Smooth muscle cell (in vitro differentiated cells): ENCODE data around the gene GJA4. TPM values are rescaled to one million over a fixed set of nuclear protein-coding genes. Genes with fewer than 3 reads are reported as not detected.

Experiments
- DNase-seq: peaks from one replicate; lab custom pipeline; 2025; ENCODE audit not compliant: unreplicated experiment; lab: John Stamatoyannopoulos, UW
- H2AFZ ChIP-seq: fragments of 200-600 bp; sonication (generic); 2 replicates; pipeline ENCODE4 v1.6.0; 2016; ENCODE audit warnings: antibody characterized with exemption, low read depth, mild to moderate bottlenecking
- H3F3A ChIP-seq: fragments of 200-600 bp; sonication (generic); 2 replicates; pipeline ENCODE4 v1.6.0; 2017; ENCODE audit warnings: antibody characterized with exemption, low read depth
- H3K27ac ChIP-seq: fragments of 200-600 bp; sonication (generic); 2 replicates; pipeline ENCODE4 v1.5.1; 2016; ENCODE audit warnings: low read depth, mild to moderate bottlenecking
- H3K27me3 ChIP-seq: fragments of 200-600 bp; sonication (generic); 2 replicates; pipeline ENCODE4 v1.6.1; 2016; ENCODE audit warnings: low read depth, mild to moderate bottlenecking
- H3K36me3 ChIP-seq: fragments of 200-600 bp; sonication (generic); 2 replicates; pipeline ENCODE4 v1.5.1; 2016; ENCODE audit warnings: low read depth
- H3K4me1 ChIP-seq: fragments of 200-600 bp; sonication (generic); 2 replicates; pipeline ENCODE4 v1.5.1; 2016; ENCODE audit warnings: low read depth
- H3K4me2 ChIP-seq: fragments of 200-600 bp; sonication (generic); 2 replicates; pipeline ENCODE4 v1.6.0; 2016; ENCODE audit warnings: mild to moderate bottlenecking
- H3K4me3 ChIP-seq: fragments of 200-600 bp; sonication (generic); 2 replicates; pipeline ENCODE4 v1.5.1; 2016; ENCODE audit warnings: mild to moderate bottlenecking
- H3K79me2 ChIP-seq: fragments of 200-600 bp; sonication (generic); 2 replicates; pipeline ENCODE4 v1.6.0; 2016; ENCODE audit warnings: low read depth, mild to moderate bottlenecking
- H3K9ac ChIP-seq: fragments of 200-600 bp; sonication (generic); 2 replicates; pipeline ENCODE4 v1.6.0; 2016; ENCODE audit warnings: low read depth
- H3K9me3 ChIP-seq: fragments of 200-600 bp; sonication (generic); replicated peaks from 2 replicates; pipeline ENCODE4 v1.5.1; 2016; ENCODE audit warnings: low read depth
- H4K20me1 ChIP-seq: fragments of 200-600 bp; sonication (generic); 2 replicates; pipeline ENCODE4 v1.6.0; 2016; ENCODE audit warnings: low read depth
- CTCF ChIP-seq: fragments of 200-600 bp; sonication (generic); IDR thresholded peaks from 2 replicates; pipeline ENCODE4 v1.5.1; 2017; ENCODE audit warnings: borderline replicate concordance, mild to moderate bottlenecking, antibody characterized with exemption; ENCODE audit not compliant: insufficient read depth, poor library complexity, severe bottlenecking
- WGBS: methylation state at CpG from one replicate; pipeline ENCODE4 v1.1.7; 2016; ENCODE audit warnings: low lambda C conversion rate; 5-methylcytosine and 5-hydroxymethylcytosine counted together
- polyA plus RNA-seq: library from polyadenylated mRNA; unstranded; fragments of >200 nt; fragmentation: Nextera tagmentation; extraction: Ambion mirVana; gene quantifications from 2 replicates; pipeline ENCODE4 v1.2.1, GENCODE V29; 2016
- total RNA-seq: library from RNA; depleted of rRNA; stranded (reverse); fragments of >200 nt; gene quantifications from 2 replicates; pipeline ENCODE4 v1.2.3, GENCODE V29; 2014

The GJA4 gene
- total and polyA plus RNA-seq, 2 experiments from 2014 or later: not detected

DNA sequence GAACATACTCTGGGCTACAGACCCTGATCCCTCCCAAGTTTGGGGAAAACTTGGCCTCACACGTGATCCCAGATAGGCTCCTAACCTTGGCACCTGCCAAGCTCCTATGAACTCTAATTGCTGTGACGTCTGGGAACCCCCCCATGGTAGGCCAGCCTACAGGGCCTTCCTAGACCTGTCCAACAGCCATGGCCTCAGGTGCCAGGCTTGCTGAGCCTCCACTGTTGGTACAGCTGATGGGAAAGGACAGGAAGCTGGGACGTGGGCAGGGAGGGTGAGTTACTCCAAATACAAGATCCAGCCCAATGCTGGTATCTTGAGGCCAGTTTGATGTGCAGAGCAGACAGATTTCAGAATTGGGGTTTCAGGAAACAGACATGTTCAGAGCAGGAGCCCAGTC is 47.6 kb downstream of the GJA4 start:
- 95% methylated on average over 3 of the region's 3 CpGs for WGBS
- H4K20me1 ChIP-seq: peaks cover 72% of the 10 kb centered on the region
- H3F3A ChIP-seq: no peaks in the 10 kb centered on the region
- no peak for TF ChIP-seq CTCF
- no peaks in the 10 kb centered on the region for H3K27me3 ChIP-seq
- no peak overlapping the region for H3K4me3 ChIP-seq
- peaks cover 6% of the 10 kb centered on the region for H3K4me1 ChIP-seq
- no peak overlapping the region for H3K27ac ChIP-seq
- no peak for DNase-seq
- H3K79me2 ChIP-seq: no peaks in the 10 kb centered on the region
- no peaks in the 10 kb centered on the region for H3K9me3 ChIP-seq
- H3K9ac ChIP-seq: no peak overlapping the region
- no peak overlapping the region for H3K4me2 ChIP-seq
- H3K36me3 ChIP-seq: no peaks in the 10 kb centered on the region
- no peak overlapping the region for H2AFZ ChIP-seq

DNA sequence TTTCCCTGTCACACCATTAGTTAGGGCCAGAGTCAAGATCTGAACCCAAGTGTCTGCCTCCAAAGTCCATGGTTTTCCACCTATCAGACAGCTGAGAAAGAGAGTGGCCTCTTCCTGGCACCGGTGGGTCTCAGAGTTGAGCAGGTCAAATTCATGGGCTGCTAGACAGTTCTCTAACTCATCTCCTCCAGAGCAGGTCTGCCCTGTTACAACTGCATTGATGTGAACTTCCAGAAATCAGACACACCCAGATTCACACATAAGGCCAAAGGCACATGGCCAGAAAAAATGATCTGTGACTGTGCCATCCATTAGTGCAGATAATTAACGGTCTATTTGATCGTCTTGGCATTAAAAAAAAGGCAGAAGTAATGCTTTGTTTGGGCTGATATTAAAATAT is 49.3 kb downstream of the GJA4 start:
- H3K27me3 ChIP-seq: no peaks in the 10 kb centered on the region

DNA sequence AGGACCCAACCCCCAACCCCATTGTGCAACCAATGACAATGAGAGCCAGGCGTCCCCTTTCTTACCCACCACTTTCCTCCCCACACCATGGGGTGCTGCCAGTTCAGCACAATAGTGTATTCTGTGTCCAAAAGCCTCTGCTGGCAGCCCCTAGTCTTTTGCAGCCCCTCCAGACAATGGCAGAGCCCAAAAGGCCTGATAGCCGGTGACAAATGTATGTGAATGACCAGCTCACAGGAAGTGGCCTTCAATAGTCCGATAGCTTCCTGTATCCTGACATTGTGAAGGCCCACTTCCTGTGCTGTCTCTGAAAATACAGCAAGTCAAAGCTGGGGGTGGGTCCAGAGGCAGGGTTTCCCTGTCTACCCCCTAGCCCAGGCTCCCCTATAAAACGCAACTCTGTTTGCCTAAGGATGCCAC is 50.2 kb downstream of the GJA4 start:
- H3K36me3 ChIP-seq: no peaks in the 10 kb centered on the region
- H3K4me3 ChIP-seq: no peak overlapping the region
- no peak overlapping the region for H3K4me2 ChIP-seq
- TF ChIP-seq CTCF: no peak
- H4K20me1 ChIP-seq: peaks cover 90% of the 10 kb centered on the region
- no peak overlapping the region for H3K9ac ChIP-seq
- no peak overlapping the region for H3K27ac ChIP-seq
- no peaks in the 10 kb centered on the region for H3K79me2 ChIP-seq
- no peak for DNase-seq
- H3K9me3 ChIP-seq: no peaks in the 10 kb centered on the region
- no peaks in the 10 kb centered on the region for H3K27me3 ChIP-seq
- peaks cover 6% of the 10 kb centered on the region for H3K4me1 ChIP-seq
- H2AFZ ChIP-seq: no peak overlapping the region
- 91% methylated on average over 4 of the region's 4 CpGs for WGBS
- no peaks in the 10 kb centered on the region for H3F3A ChIP-seq

More for the DNA sequence above, 49.3 kb downstream of the GJA4 start:
- H2AFZ ChIP-seq: no peak overlapping the region
- no peak for TF ChIP-seq CTCF
- WGBS: 91% methylated on average over 3 of the region's 3 CpGs
- H3K36me3 ChIP-seq: no peaks in the 10 kb centered on the region
- peaks cover 6% of the 10 kb centered on the region for H3K4me1 ChIP-seq
- peaks cover 84% of the 10 kb centered on the region for H4K20me1 ChIP-seq
- no peak for DNase-seq
- H3K9me3 ChIP-seq: no peaks in the 10 kb centered on the region
- H3K79me2 ChIP-seq: no peaks in the 10 kb centered on the region
- H3K4me2 ChIP-seq: no peak overlapping the region
- no peak overlapping the region for H3K27ac ChIP-seq
- H3K4me3 ChIP-seq: no peak overlapping the region
- H3F3A ChIP-seq: no peaks in the 10 kb centered on the region
- H3K9ac ChIP-seq: no peak overlapping the region
